Vagina (tissue), 2 donors: ENCODE results near the gene CASTOR2. TPM values are rescaled to one million over a fixed set of nuclear protein-coding genes. Genes with fewer than 3 reads are reported as not detected.

Experiments
- DNase-seq, 2 donors: peaks; one replicate each; pipeline ENCODE4 v3.0.0-alpha.2; 2017; ENCODE audit errors: extremely low spot score in 2 of 2
- H3K27ac ChIP-seq: fragments of 200-600 bp; sonication (generic); one replicate; pipeline ENCODE4 v1.5.1; 2019
- H3K27me3 ChIP-seq: fragments of 200-600 bp; sonication (generic); one replicate; pipeline ENCODE4 v1.5.1; 2019
- H3K36me3 ChIP-seq, 2 donors: fragments of 200-600 bp; sonication (generic); one replicate each; pipeline ENCODE4 v1.5.1; 2017 to 2019
- H3K4me1 ChIP-seq: fragments of 200-600 bp; sonication (generic); one replicate; pipeline ENCODE4 v1.5.1; 2019
- H3K4me3 ChIP-seq, 2 donors: fragments of 200-600 bp; sonication (generic); 1 replicate in 1 of 2; 2 replicates in 1 of 2; pipeline ENCODE4 v1.5.1; 2016 to 2019
- H3K9me3 ChIP-seq: fragments of 200-600 bp; sonication (generic); one replicate; pipeline ENCODE4 v1.5.1; 2019
- CTCF ChIP-seq, 3 experiments: fragments of 450-650 bp in 2 of 3; fragments of 200-600 bp in 1 of 3; sonication (generic) in 1 of 3; IDR thresholded peaks; one replicate each; pipeline ENCODE4 v1.5.1; 2017 to 2019; ENCODE audit warnings: antibody characterized with exemption in 3 of 3, mild to moderate bottlenecking in 2 of 3, moderate library complexity in 2 of 3
- POLR2A ChIP-seq, 2 donors: fragments of 450-650 bp; IDR thresholded peaks; one replicate each; pipeline ENCODE4 v1.6.1; 2017; ENCODE audit warnings: antibody characterized with exemption in 2 of 2, mild to moderate bottlenecking in 2 of 2, moderate library complexity in 2 of 2
- POLR2AphosphoS5 ChIP-seq, 2 donors: sonication (generic); formaldehyde crosslinking; IDR thresholded peaks; one replicate each; pipeline ENCODE4 v1.9.0; 2017; ENCODE audit warnings: antibody characterized with exemption in 2 of 2, mild to moderate bottlenecking in 2 of 2, low read depth in 1 of 2; ENCODE audit not compliant: insufficient read depth in 1 of 2
- intact Hi-C: fragments of 100-400 bp; cut with DNase I; formaldehyde crosslinking; loops from one replicate; pipeline ENCODE4 v1.15.1; 2023
- total RNA-seq: library from RNA; depleted of rRNA; stranded (reverse); fragments of >200 nt; gene quantifications from one replicate; pipeline ENCODE4 v1.2.3, GENCODE V29; 2016

CASTOR2 gene
- total RNA-seq, 1 donor from 2014 or later = 40.0 TPM

- no peak for TF ChIP-seq POLR2A (IDR thresholded peaks at IDR 0.05)
- TF ChIP-seq POLR2AphosphoS5 (IDR thresholded peaks at IDR 0.05; ENCODE audit: insufficient read depth in 1 of 2, low read depth in 1 of 2) = no peak
- no peak for TF ChIP-seq CTCF (IDR thresholded peaks at IDR 0.05)
- H3K27ac ChIP-seq = no peak overlapping the region
These were observed 45.5 kb downstream of the CASTOR2 start for GRCh38 chr7:75010036-75010435.

GRCh38 chr7:75017832-75018231 is 53.3 kb downstream of the CASTOR2 start:
- no peaks in the 10 kb centered on the region for H3K9me3 ChIP-seq
- peaks cover 0 to 36% of the 10 kb centered on the region in 2 donors for H3K36me3 ChIP-seq
- H3K27ac ChIP-seq = no peak overlapping the region
- intact Hi-C loops = no loop called here
- no peaks in the 10 kb centered on the region for H3K27me3 ChIP-seq
- H3K4me1 ChIP-seq = peaks cover 6% of the 10 kb centered on the region
- no peak overlapping the region for H3K4me3 ChIP-seq
- DNase-seq = no peak
- TF ChIP-seq POLR2AphosphoS5 (IDR thresholded peaks at IDR 0.05; ENCODE audit: insufficient read depth in 1 of 2, low read depth in 1 of 2) = no peak
- TF ChIP-seq CTCF (IDR thresholded peaks at IDR 0.05) = no peak
- TF ChIP-seq POLR2A (IDR thresholded peaks at IDR 0.05) = no peak

More at GRCh38 chr7:75010036-75010435, 45.5 kb downstream of the CASTOR2 start:
- intact Hi-C loops = no loop called here
- H3K4me1 ChIP-seq = peaks cover 6% of the 10 kb centered on the region
- no peak for DNase-seq
- no peaks in the 10 kb centered on the region for H3K36me3 ChIP-seq
- H3K4me3 ChIP-seq = no peak overlapping the region
- H3K9me3 ChIP-seq = no peaks in the 10 kb centered on the region
- no peaks in the 10 kb centered on the region for H3K27me3 ChIP-seq

GRCh38 chr7:75018570-75019364 is 54.3 kb downstream of the CASTOR2 start:
- intact Hi-C loops = no loop called here
- H3K27me3 ChIP-seq = no peaks in the 10 kb centered on the region
- H3K4me1 ChIP-seq = peaks cover 4% of the 10 kb centered on the region
- H3K4me3 ChIP-seq = no peak overlapping the region
- DNase-seq = no peak
- H3K9me3 ChIP-seq = no peaks in the 10 kb centered on the region
- peaks cover 0 to 36% of the 10 kb centered on the region in 2 donors for H3K36me3 ChIP-seq
- TF ChIP-seq POLR2A (IDR thresholded peaks at IDR 0.05) (no peak), CTCF (IDR thresholded peaks at IDR 0.05) (no peak), POLR2AphosphoS5 (IDR thresholded peaks at IDR 0.05; ENCODE audit: insufficient read depth in 1 of 2, low read depth in 1 of 2) (no peak)
- no peak overlapping the region for H3K27ac ChIP-seq

- H3K36me3 ChIP-seq = peaks cover 0 to 43% of the 10 kb centered on the region in 2 donors
- no peaks in the 10 kb centered on the region for H3K27me3 ChIP-seq
- H3K4me3 ChIP-seq = no peak overlapping the region
- TF ChIP-seq CTCF (IDR thresholded peaks at IDR 0.05) (no peak), POLR2A (IDR thresholded peaks at IDR 0.05) (no peak), POLR2AphosphoS5 (IDR thresholded peaks at IDR 0.05; ENCODE audit: insufficient read depth in 1 of 2, low read depth in 1 of 2) (no peak)
- intact Hi-C loops = no loop called here
- no peak for DNase-seq
- no peaks in the 10 kb centered on the region for H3K9me3 ChIP-seq
- no peak overlapping the region for H3K27ac ChIP-seq
- H3K4me1 ChIP-seq = no peaks in the 10 kb centered on the region
These were observed 55.3 kb downstream of the CASTOR2 start for GRCh38 chr7:75019800-75020199.

- Histone ChIP-seq H3K9me3 (no peaks in the 10 kb centered on the region), H3K36me3 (peaks cover 0 to 29% of the 10 kb centered on the region in 2 donors), H3K4me3 (no peak overlapping the region), H3K27ac (no peak overlapping the region), H3K27me3 (no peaks in the 10 kb centered on the region), H3K4me1 (no peaks in the 10 kb centered on the region)
- TF ChIP-seq POLR2AphosphoS5 (IDR thresholded peaks at IDR 0.05; ENCODE audit: insufficient read depth in 1 of 2, low read depth in 1 of 2) (no peak), POLR2A (IDR thresholded peaks at IDR 0.05) (no peak), CTCF (IDR thresholded peaks at IDR 0.05) (no peak)
- intact Hi-C loops = no loop called here
- DNase-seq = no peak
These were observed 60.4 kb downstream of the CASTOR2 start for GRCh38 chr7:75024922-75025321.
